Testis (tissue), 3 donors: ENCODE measurements around the gene SLC9A3. TPM values are rescaled to one million over a fixed set of nuclear protein-coding genes. Genes with fewer than 3 reads are reported as not detected.

Source experiments
- DNase-seq: peaks from one replicate; pipeline ENCODE4 v3.0.0-alpha.2; 2019
- H3K27ac ChIP-seq, 2 donors: fragments of 200-600 bp; sonication (generic); one replicate each; pipeline ENCODE4 v1.5.1; 2019
- H3K27me3 ChIP-seq: fragments of 200-600 bp; sonication (generic); one replicate; pipeline ENCODE4 v1.5.1; 2019
- H3K36me3 ChIP-seq: fragments of 200-600 bp; sonication (generic); one replicate; pipeline ENCODE4 v1.5.1; 2017; ENCODE audit warnings: low read depth; ENCODE audit errors: missing control alignments
- H3K4me1 ChIP-seq: fragments of 200-600 bp; sonication (generic); one replicate; pipeline ENCODE4 v1.5.1; 2019
- H3K4me3 ChIP-seq, 2 donors: fragments of 200-600 bp; sonication (generic); one replicate each; pipeline ENCODE4 v1.5.1; 2017 to 2019
- H3K9me3 ChIP-seq: fragments of 200-600 bp; sonication (generic); one replicate; pipeline ENCODE4 v1.5.1; 2017
- POLR2A ChIP-seq: fragments of 450-650 bp; IDR thresholded peaks from one replicate; pipeline ENCODE4 v1.6.1; 2017; ENCODE audit warnings: antibody characterized with exemption, mild to moderate bottlenecking, moderate library complexity
- WGBS, 2 donors: methylation state at CpG; one replicate each; pipeline ENCODE4 v1.1.5; 2018; 5-methylcytosine and 5-hydroxymethylcytosine counted together
- intact Hi-C: fragments of 100-400 bp; cut with DNase I; formaldehyde crosslinking; loops from one replicate; pipeline ENCODE4 v1.15.1; 2023; ENCODE audit warnings: low total_unique reads
- polyA plus RNA-seq: library from polyadenylated mRNA; stranded (reverse); fragments of 350-450 nt; fragmentation: Illumina TruSeq; extraction: RNeasy Lipid Tissue Mini Kit (QIAGEN cat#74804); gene quantifications from one replicate; pipeline ENCODE4 v1.2.3, GENCODE V29; 2014; ENCODE audit warnings: low read depth, low replicate concordance; ENCODE audit not compliant: insufficient read depth
- total RNA-seq, 2 donors: library from RNA; depleted of rRNA; stranded (reverse); fragments of >200 nt; gene quantifications; one replicate each; pipeline ENCODE4 v1.2.3, GENCODE V29; 2016
- TF ChIP-seq, protein P1 (sequence below), 3 experiments: fragments of 450-650 bp in 2 of 3; fragments of 200-600 bp in 1 of 3; sonication (generic) in 1 of 3; IDR thresholded peaks; one replicate each; pipeline ENCODE4 v1.5.1; 2016 to 2019; ENCODE audit warnings: antibody characterized with exemption in 3 of 3, mild to moderate bottlenecking in 2 of 3, moderate library complexity in 1 of 3

SLC9A3 gene
- total and polyA plus RNA-seq, 3 donors from 2014 or later, result 2.3 to 3.8 (median 2.6) TPM

GRCh38 chr5:491119-491855, 33.0 kb downstream of the SLC9A3 start:
- DNase-seq, result no peak
- H3K4me1 ChIP-seq, result no peaks in the 10 kb centered on the region
- no peaks in the 10 kb centered on the region for H3K27me3 ChIP-seq
- H3K36me3 ChIP-seq, result no peaks in the 10 kb centered on the region
- WGBS, 2 donors, result 93 to 99% methylated on average over 15 to 49 of the region's 52 CpGs
- intact Hi-C loops, result no loop called here
- no peak overlapping the region for H3K27ac ChIP-seq
- no peak overlapping the region for H3K4me3 ChIP-seq
- no peaks in the 10 kb centered on the region for H3K9me3 ChIP-seq
- TF ChIP-seq POLR2A, result no peak
- TF ChIP-seq, protein P1, sequence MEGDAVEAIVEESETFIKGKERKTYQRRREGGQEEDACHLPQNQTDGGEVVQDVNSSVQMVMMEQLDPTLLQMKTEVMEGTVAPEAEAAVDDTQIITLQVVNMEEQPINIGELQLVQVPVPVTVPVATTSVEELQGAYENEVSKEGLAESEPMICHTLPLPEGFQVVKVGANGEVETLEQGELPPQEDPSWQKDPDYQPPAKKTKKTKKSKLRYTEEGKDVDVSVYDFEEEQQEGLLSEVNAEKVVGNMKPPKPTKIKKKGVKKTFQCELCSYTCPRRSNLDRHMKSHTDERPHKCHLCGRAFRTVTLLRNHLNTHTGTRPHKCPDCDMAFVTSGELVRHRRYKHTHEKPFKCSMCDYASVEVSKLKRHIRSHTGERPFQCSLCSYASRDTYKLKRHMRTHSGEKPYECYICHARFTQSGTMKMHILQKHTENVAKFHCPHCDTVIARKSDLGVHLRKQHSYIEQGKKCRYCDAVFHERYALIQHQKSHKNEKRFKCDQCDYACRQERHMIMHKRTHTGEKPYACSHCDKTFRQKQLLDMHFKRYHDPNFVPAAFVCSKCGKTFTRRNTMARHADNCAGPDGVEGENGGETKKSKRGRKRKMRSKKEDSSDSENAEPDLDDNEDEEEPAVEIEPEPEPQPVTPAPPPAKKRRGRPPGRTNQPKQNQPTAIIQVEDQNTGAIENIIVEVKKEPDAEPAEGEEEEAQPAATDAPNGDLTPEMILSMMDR (IDR thresholded peaks at IDR 0.05), result no peak

GRCh38 chr5:490116-491106, 33.8 kb downstream of the SLC9A3 start:
- no peaks in the 10 kb centered on the region for H3K36me3 ChIP-seq
- no peaks in the 10 kb centered on the region for H3K9me3 ChIP-seq
- H3K4me1 ChIP-seq, result no peaks in the 10 kb centered on the region
- DNase-seq, result no peak
- 91 to 94% methylated on average over 19 to 42 of the region's 48 CpGs for WGBS, 2 donors
- H3K27ac ChIP-seq, result no peak overlapping the region
- no peaks in the 10 kb centered on the region for H3K27me3 ChIP-seq
- H3K4me3 ChIP-seq, result no peak overlapping the region
- TF ChIP-seq, protein P1 (IDR thresholded peaks at IDR 0.05), result no peak
- no peak for TF ChIP-seq POLR2A
- intact Hi-C loops, result no loop called here

DNA sequence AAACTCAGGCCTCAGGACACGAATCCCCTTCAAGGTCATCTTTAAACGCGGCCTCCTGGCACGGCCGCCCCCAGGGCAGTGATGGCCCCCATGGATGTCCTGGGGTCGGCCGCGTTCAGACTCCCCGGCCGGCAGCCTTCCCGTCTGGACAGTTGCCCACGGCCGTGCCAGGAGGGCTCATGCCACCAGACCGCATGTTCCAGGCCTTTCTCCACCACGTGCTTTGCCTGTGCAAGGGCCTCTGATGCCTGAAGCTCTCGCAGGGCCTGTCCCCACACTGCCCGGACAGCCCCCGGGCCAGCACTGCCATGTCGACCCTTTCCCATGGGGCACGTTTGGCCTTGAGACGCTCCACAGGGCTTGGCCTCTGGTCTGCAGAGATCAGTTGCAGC, 34.6 kb downstream of the SLC9A3 start:
- WGBS, 2 donors, result 40 to 49% methylated on average over 7 to 21 of the region's 21 CpGs
- DNase-seq, result no peak
- intact Hi-C loops, result no loop called here
- no peak for TF ChIP-seq POLR2A
- TF ChIP-seq, protein P1 (IDR thresholded peaks at IDR 0.05), result no peak
- H3K27me3 ChIP-seq, result no peaks in the 10 kb centered on the region
- no peaks in the 10 kb centered on the region for H3K4me1 ChIP-seq
- H3K4me3 ChIP-seq, result no peak overlapping the region
- no peak overlapping the region for H3K27ac ChIP-seq
- H3K9me3 ChIP-seq, result no peaks in the 10 kb centered on the region
- no peaks in the 10 kb centered on the region for H3K36me3 ChIP-seq

DNA sequence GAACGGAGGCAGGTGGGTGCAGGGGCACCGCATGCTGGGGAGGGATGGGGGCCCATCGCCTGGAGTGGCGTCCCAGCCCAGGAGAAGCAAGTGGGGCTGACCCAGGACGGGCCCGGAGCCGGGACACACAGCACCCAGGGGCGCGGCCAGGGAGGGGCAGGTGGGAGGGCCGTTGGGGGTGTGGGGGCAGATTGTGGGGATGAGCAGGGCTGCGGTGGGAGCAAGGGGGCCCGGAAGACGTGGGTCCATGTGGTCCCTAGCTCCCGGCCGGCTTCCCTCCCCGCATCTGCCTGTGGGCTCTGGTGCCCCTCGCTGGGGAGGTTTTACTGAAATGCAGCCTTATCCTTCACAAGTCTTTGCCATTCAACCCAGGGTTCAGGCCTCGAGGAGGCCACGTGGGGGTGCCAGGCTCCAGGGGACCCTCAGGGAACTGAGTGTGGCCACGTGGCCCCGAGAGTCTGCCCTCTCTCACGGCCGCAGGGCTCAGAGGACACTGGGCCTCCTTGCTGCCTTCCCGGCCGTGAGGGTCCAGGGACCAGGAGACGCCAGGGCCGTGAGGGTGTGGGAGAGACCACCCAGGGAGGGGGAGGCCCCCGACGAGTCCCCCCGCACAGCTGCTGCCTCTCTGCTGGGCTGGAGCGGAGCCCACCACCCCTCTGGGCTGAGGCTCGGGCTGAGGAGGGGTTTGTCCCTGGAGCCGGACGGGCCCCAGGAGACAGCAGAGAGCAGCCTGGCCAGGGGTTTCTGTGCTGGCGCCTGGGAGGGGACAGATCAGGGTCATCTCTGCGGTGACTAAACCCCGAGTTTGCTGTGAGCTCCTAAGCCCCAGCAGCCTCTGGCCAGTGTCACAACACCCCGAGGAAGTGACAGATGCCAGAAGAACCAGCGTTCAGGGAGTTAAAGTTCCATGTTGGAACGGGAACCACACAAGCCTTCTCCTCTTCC, 35.2 kb downstream of the SLC9A3 start:
- no peak for TF ChIP-seq POLR2A
- TF ChIP-seq, protein P1 (IDR thresholded peaks at IDR 0.05), result no peak
- no peak for DNase-seq
- Histone ChIP-seq H3K4me1 (no peaks in the 10 kb centered on the region), H3K36me3 (no peaks in the 10 kb centered on the region), H3K27ac (no peak overlapping the region), H3K27me3 (no peaks in the 10 kb centered on the region), H3K9me3 (no peaks in the 10 kb centered on the region), H3K4me3 (no peak overlapping the region)
- 57 to 64% methylated on average over 15 to 40 of the region's 40 CpGs for WGBS, 2 donors
- intact Hi-C loops, result no loop called here
